Activated CD4-positive, alpha-beta memory T cell treated with anti-CD3 and anti-CD28 coated beads, Interleukin-2, amount 10 ng/mL, durations not matched to agents 7 days and 5 days (primary cell): ENCODE measurements around the gene PELI3. TPM values are rescaled to one million over a fixed set of nuclear protein-coding genes. Genes with fewer than 3 reads are reported as not detected.

Experiments used
- CTCF ChIA-PET: fragments of 350-600 bp; sonication (Branson Sonifier 250); formaldehyde crosslinking; loops from one replicate; lab custom pipeline; 2021; ENCODE audit warnings: antibody characterized with exemption, inconsistent platforms; lab: Charles Lee
- POLR2A ChIA-PET: fragments of 350-600 bp; sonication (Branson Sonifier 250); formaldehyde crosslinking; loops from one replicate; lab custom pipeline; 2021; ENCODE audit warnings: antibody characterized with exemption; lab: Charles Lee
- DNase-seq: peaks from one replicate; pipeline ENCODE4 v3.0.0-alpha.2; 2020
- H3K27ac Mint-ChIP-seq: one replicate; pipeline ENCODE4 v1.8.0; 2021; ENCODE audit warnings: mild to moderate bottlenecking, mixed read lengths
- H3K27me3 Mint-ChIP-seq: one replicate; pipeline ENCODE4 v1.8.0; 2021; ENCODE audit warnings: mixed read lengths
- H3K36me3 Mint-ChIP-seq: one replicate; pipeline ENCODE4 v1.8.0; 2021; ENCODE audit warnings: low read depth, mixed read lengths
- H3K4me1 Mint-ChIP-seq: one replicate; pipeline ENCODE4 v1.8.0; 2021; ENCODE audit warnings: mixed read lengths
- H3K4me3 Mint-ChIP-seq: one replicate; pipeline ENCODE4 v1.8.0; 2021; ENCODE audit warnings: mild to moderate bottlenecking, mixed read lengths
- H3K9me3 Mint-ChIP-seq: one replicate; pipeline ENCODE4 v1.8.0; 2021; ENCODE audit warnings: mixed read lengths
- total RNA-seq, 2 experiments: library from RNA; stranded (reverse); gene quantifications; one replicate each; pipeline ENCODE4 v1.2.3, GENCODE V29; 2021

The PELI3 gene
- total RNA-seq, 2 experiments from 2014 or later = 6.8 to 7.5 TPM

DNA sequence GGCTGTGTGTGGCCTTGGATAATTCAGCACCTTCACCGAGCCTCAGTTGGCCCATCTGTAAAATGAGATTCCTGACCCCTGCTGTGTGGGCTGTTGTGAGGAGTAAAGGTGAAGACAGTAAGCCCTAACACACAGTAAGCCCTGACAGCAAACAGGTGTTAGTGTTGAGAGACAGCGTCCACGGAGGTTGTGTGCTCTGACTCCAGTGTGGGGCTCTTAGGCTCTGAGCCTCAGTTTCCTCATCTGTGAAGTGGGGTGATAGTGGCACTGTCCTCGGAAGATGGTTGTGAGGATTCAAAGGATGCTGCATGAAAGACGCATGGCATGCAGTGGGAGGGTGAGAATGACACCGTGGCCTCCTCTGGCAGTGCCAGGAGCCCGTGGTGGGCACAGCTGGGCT, 27.8 kb downstream of the PELI3 start:
- Mint-ChIP-seq H3K9me3 (no peaks in the 10 kb centered on the region), H3K27me3 (no peaks in the 10 kb centered on the region), H3K36me3 (peaks cover 22% of the 10 kb centered on the region), H3K4me3 (no peak overlapping the region), H3K4me1 (no peaks in the 10 kb centered on the region), H3K27ac (peak overlapping the region; percentile 10)
- POLR2A ChIA-PET = no interaction called here
- CTCF ChIA-PET = no interaction called here
- no peak for DNase-seq

- H3K4me1 Mint-ChIP-seq = no peaks in the 10 kb centered on the region
- H3K27ac Mint-ChIP-seq = no peak overlapping the region
- ChIA-PET POLR2A (no interaction called here), CTCF (no interaction called here)
- no peaks in the 10 kb centered on the region for H3K9me3 Mint-ChIP-seq
- no peaks in the 10 kb centered on the region for H3K27me3 Mint-ChIP-seq
- peaks cover 21% of the 10 kb centered on the region for H3K36me3 Mint-ChIP-seq
- no peak for DNase-seq
- H3K4me3 Mint-ChIP-seq = no peak overlapping the region
Observed at GRCh38 chr11:66494935-66495334, 28.2 kb downstream of the PELI3 start.

- DNase-seq = no peak
- CTCF ChIA-PET = no interaction called here
- Mint-ChIP-seq H3K27ac (no peak overlapping the region), H3K27me3 (no peaks in the 10 kb centered on the region), H3K36me3 (peaks cover 21% of the 10 kb centered on the region), H3K4me1 (no peaks in the 10 kb centered on the region), H3K4me3 (no peak overlapping the region), H3K9me3 (no peaks in the 10 kb centered on the region)
- POLR2A ChIA-PET = no interaction called here
Observed at GRCh38 chr11:66495401-66495854, 28.7 kb downstream of the PELI3 start.

GRCh38 chr11:66497206-66497605, 30.5 kb downstream of the PELI3 start:
- Mint-ChIP-seq H3K36me3 (peaks cover 17% of the 10 kb centered on the region), H3K9me3 (no peaks in the 10 kb centered on the region), H3K4me3 (no peak overlapping the region), H3K4me1 (no peaks in the 10 kb centered on the region), H3K27ac (no peak overlapping the region), H3K27me3 (no peaks in the 10 kb centered on the region)
- ChIA-PET POLR2A (no interaction called here), CTCF (no interaction called here)
- no peak for DNase-seq

DNA sequence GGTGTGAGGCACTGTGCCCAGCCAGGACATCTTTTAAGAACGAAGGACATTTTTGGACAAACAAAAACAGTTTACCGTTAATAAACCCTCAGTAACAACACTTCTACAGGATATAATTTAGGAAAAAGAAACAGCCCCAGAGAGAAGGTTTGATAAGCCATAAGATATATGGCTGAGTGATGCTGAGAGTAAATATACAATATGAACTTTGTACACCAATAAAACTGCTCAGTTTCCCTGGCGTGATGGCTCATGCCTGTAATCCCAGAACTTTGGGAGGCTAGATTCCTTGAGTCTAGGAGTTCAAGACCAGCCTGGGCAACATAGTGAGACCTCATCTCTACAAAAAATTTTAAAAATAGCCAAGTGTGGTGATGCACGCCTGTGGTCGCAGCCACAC, 31.8 kb downstream of the PELI3 start:
- H3K27ac Mint-ChIP-seq = no peak overlapping the region
- H3K9me3 Mint-ChIP-seq = no peaks in the 10 kb centered on the region
- H3K4me1 Mint-ChIP-seq = no peaks in the 10 kb centered on the region
- no peak for DNase-seq
- ChIA-PET POLR2A (no interaction called here), CTCF (no interaction called here)
- peaks cover 12% of the 10 kb centered on the region for H3K36me3 Mint-ChIP-seq
- H3K4me3 Mint-ChIP-seq = no peak overlapping the region
- H3K27me3 Mint-ChIP-seq = no peaks in the 10 kb centered on the region

GRCh38 chr11:66505276-66505816, 38.6 kb downstream of the PELI3 start:
- H3K4me1 Mint-ChIP-seq = peaks cover 17% of the 10 kb centered on the region
- H3K4me3 Mint-ChIP-seq = no peak overlapping the region
- H3K27me3 Mint-ChIP-seq = no peaks in the 10 kb centered on the region
- CTCF ChIA-PET = no interaction called here
- peaks cover 18% of the 10 kb centered on the region for H3K36me3 Mint-ChIP-seq
- DNase-seq = no peak
- POLR2A ChIA-PET = no interaction called here
- H3K9me3 Mint-ChIP-seq = no peaks in the 10 kb centered on the region
- no peak overlapping the region for H3K27ac Mint-ChIP-seq

DNA sequence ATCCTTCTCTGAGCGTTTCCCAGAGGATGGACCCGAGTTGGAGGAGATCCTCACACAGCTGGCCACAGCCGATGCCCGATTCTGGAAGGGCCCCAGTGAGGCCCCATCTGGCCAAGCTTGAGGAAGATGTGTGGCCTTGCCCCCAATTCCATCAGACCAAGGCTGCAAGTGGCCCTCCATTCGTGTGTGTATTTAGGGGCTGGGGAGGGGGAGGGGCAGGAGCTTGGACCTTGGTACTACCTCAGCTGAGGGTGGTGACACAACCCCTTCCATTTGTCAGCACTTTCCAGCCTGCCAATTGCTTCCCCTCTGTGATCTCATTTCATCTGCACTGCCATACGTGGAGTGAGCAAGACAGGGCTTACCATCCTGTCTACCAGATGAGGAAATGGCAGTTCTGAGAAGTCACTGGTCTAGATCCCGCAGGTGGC, 42.4 kb downstream of the PELI3 start:
- POLR2A ChIA-PET = interaction anchor here (0.7 to 2.9 kb wide), 4 partner anchors 29 to 169 kb away, joined by 4 to 11 read pairs (median 7); partner anchors contain the start of genes ACTN3, DPP3, RBM14 and RBM4B
- H3K4me1 Mint-ChIP-seq = peaks cover 28% of the 10 kb centered on the region

GRCh38 chr11:66510271-66510989, 43.7 kb downstream of the PELI3 start, which contains the start of gene BBS1:
BBS1 (plus strand) TSS chr11:66510635; CDS start chr11:66510660, 25 bp downstream.
- CTCF ChIA-PET = interaction anchor here (1.5 to 1.8 kb wide), 3 partner anchors 32 to 72 kb away, joined by 3 to 4 read pairs (median 4); partner anchors contain the start of genes MRPL11 and PELI3
- H3K4me1 Mint-ChIP-seq = peaks cover 28% of the 10 kb centered on the region
- H3K4me3 Mint-ChIP-seq = peak within 1 kb of the TSS; percentile 87
- POLR2A ChIA-PET = interaction anchor here (0.9 to 2.9 kb wide), 7 partner anchors 33 to 168 kb away, joined by 3 to 11 read pairs (median 5); partner anchors contain the start of genes ACTN3, RBM14, RBM4 and RBM4B
- H3K36me3 Mint-ChIP-seq = peaks cover 14% of the 10 kb centered on the region
- peak within 1 kb of the TSS; percentile 79 for H3K27ac Mint-ChIP-seq
- no peaks in the 10 kb centered on the region for H3K9me3 Mint-ChIP-seq
- DNase-seq = peak; percentile 83
- H3K27me3 Mint-ChIP-seq = no peaks in the 10 kb centered on the region

More for the DNA sequence above, 42.4 kb downstream of the PELI3 start:
- H3K27me3 Mint-ChIP-seq = no peaks in the 10 kb centered on the region
- H3K4me3 Mint-ChIP-seq = no peak overlapping the region
- peak overlapping the region; percentile 79 for H3K27ac Mint-ChIP-seq
- DNase-seq = peak; percentile 50
- no peaks in the 10 kb centered on the region for H3K9me3 Mint-ChIP-seq
- CTCF ChIA-PET = interaction anchor here (1.2 to 1.8 kb wide), 4 partner anchors 43 to 169 kb away, joined by 3 to 4 read pairs (median 4); partner anchors contain the start of genes MRPL11 and PELI3
- peaks cover 15% of the 10 kb centered on the region for H3K36me3 Mint-ChIP-seq

DNA sequence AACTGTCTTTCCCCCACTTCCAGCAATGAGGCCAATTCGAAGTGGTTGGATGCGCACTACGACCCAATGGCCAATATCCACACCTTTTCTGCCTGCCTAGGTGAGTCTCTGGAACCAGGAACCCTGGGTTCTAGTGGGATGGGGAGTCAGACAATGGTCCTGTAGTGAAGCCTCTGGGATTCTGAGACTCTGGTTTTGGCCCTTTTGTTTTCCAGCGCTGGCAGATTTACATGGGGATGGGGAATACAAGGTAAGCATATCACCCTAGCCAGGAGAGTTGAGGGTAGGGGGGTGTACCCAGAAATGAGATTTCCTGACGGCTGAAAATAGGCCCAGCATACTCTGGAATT, 44.3 kb downstream of the PELI3 start:
- no peak for DNase-seq
- Mint-ChIP-seq H3K27ac (no peak overlapping the region), H3K4me3 (peak overlapping the region; percentile 87), H3K9me3 (no peaks in the 10 kb centered on the region), H3K27me3 (no peaks in the 10 kb centered on the region), H3K4me1 (peaks cover 28% of the 10 kb centered on the region), H3K36me3 (peaks cover 12% of the 10 kb centered on the region)
- POLR2A ChIA-PET = interaction anchor here (1.0 to 2.9 kb wide), 6 partner anchors 33 to 168 kb away, joined by 3 to 11 read pairs (median 6); partner anchors contain the start of genes ACTN3, RBM14, RBM4 and RBM4B
- CTCF ChIA-PET = interaction anchor here (1.5 to 1.8 kb wide), 2 partner anchors 32 to 44 kb away, joined by 3 to 4 read pairs; partner anchors contain the start of gene PELI3

DNA sequence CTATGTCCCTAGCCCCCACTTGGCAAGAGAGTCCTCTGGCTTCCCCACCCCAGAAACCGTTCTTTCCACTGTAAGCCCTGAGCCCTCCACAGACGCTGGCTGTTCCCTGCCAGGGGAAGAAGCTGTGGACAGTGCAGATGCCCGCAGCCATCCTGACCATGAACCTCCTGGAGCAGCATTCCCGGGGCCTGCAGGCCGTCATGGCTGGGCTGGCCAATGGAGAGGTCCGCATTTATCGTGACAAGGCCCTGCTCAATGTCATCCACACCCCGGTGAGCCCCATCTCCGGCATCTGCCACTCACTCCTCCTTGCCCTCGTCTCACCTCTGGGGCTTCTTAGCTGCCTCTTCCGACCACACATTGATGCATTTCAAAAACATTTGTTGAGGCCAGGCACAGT, 56.9 kb downstream of the PELI3 start:
- CTCF ChIA-PET = no interaction called here
- Mint-ChIP-seq H3K4me3 (no peak overlapping the region), H3K27me3 (no peaks in the 10 kb centered on the region), H3K4me1 (no peaks in the 10 kb centered on the region), H3K9me3 (no peaks in the 10 kb centered on the region), H3K27ac (no peak overlapping the region), H3K36me3 (peaks cover 12% of the 10 kb centered on the region)
- no peak for DNase-seq
- POLR2A ChIA-PET = no interaction called here

DNA sequence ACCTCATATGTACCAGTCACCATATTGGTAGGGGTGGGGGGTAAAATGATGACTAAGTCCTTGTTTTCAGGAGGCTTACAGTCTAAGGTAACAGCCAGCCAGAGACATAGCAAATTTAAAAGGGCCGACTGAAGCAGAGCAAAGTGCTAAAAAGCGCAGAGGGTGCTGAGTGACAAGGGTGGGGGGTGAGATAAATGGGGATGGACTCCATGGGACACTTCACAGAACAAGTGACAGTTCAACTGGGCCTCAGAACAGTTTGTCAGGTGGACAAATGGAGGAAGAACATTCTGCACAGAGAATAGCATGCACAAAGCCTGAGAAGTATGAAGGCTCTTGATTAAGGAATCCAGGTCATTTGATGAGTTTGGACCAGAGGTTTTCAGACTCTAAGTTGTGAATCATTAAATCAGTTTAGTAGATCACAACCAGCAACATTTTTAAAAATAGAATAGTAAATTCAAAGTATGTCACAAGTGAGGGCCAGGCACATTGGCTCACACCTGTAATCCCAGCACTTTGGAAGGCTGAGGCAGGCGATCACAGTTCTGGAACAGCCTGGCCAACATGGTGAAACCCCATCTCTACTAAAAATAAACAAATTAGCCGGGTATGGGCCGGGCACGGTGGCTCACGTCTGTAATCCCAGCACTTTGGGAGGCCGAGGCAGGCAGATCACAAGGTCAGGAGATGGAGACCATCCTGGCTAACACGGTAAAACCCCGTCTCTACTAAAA, 57.8 kb downstream of the PELI3 start:
- H3K27ac Mint-ChIP-seq = no peak overlapping the region
- ChIA-PET POLR2A (no interaction called here), CTCF (no interaction called here)
- no peaks in the 10 kb centered on the region for H3K4me1 Mint-ChIP-seq
- no peaks in the 10 kb centered on the region for H3K27me3 Mint-ChIP-seq
- H3K36me3 Mint-ChIP-seq = peaks cover 10% of the 10 kb centered on the region
- H3K4me3 Mint-ChIP-seq = no peak overlapping the region
- H3K9me3 Mint-ChIP-seq = no peaks in the 10 kb centered on the region
- no peak for DNase-seq
